GM19238 (cell line): Measurements from ENCODE around the gene ARHGAP24.

Experiments
- DNase-seq: peaks from one replicate; pipeline ENCODE4 v3.0.0; 2011; ENCODE audit warnings: low spot score; ENCODE audit not compliant: insufficient read length

The ARHGAP24 gene

GRCh38 chr4:85474818-85475630 lies at the start of gene ARHGAP24:
Gene ARHGAP24, plus strand, starts transcription at chr4:85475150.
- DNase-seq = peak; percentile 54

DNA sequence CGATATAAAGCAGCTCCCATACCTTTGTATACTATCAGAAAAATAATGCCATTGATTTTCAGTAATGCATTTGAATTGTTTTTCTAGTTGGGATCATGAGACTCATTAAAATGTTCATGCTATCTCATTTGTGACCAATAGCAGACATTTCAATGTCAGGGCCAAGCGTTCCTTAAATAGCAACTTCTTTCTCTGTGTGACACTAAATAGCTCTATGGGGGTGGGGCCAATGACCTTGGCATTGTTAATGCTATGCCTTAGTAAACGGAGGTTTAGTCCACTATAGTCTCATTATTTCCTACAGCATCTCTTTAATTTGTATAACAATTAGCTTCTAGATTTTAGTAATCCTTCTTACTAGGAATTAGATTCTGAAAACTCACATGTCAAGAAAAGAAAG lies 48.6 kb upstream of the ARHGAP24 start:
- DNase-seq = no peak

- DNase-seq = no peak
Observed at GRCh38 chr4:85427123-85427522, 47.8 kb upstream of the ARHGAP24 start.

DNA sequence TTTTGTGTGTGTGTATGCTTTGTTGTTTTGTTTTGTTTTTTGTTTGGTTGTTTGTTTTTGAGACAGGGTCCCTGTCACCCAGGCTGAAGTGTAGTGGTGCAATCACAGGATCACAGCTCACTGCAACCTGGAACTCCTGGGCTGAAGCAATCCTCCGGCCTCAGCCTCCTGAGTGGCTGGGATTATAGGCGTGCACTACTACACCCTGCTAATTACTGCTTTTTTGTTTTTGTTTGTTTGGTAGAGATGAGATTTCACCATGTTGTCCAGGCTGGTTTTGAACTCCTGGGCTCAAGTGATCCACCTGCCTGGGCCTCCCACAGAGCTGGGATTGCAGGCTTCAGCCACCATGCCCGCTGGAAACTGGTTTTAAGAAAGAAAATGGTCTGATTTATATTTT lies 44.7 kb upstream of the ARHGAP24 start:
- no peak for DNase-seq

GRCh38 chr4:85430697-85431096 lies 44.3 kb upstream of the ARHGAP24 start:
- no peak for DNase-seq

DNA sequence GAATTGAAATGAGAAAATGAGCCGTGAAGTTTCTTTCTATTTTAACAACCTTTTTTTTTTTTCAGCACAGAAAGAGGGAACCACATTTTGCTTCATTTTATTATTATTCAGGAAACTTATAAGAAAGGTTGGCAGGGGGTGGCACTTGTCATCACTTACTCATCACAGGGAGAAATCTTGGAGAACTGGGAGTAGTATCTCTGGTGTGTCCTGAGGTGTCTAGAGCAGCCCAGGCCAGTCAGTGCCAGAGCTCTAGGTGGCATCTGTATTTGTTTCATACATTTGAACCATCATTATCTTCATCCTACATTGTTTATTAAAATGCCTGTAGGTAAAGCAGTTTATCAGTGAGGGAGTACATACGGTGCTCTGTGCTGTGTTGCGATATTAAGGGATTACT lies 43.8 kb upstream of the ARHGAP24 start:
- no peak for DNase-seq

DNA sequence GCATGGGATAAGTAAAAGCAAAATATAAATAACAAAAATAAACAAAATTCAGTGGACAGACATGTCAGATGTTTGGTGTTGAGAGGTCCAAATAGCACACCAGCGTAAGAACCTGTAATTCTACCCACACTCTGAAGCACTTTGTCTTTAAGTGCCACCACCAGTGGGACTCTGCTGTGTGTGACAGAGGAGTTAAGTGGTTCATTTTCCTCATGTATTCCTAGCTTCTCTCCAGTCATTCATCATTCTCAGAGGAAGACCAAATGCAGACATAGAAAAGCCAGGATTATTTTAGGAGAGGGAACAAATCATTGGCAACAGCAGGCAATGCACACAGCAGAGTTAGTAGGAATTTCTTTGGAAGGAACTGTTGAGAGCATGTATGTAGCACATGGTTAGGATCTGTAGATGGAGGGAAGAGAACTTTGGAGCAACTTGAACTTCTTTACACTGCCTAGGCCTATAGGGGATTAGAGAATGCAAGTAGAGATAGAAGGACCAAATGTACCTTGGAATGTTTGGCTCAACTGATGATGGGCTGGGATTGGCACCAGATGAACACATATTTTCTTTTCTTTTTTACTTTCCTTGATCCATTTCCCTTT lies 43.0 kb upstream of the ARHGAP24 start:
- DNase-seq = no peak

- DNase-seq = no peak
Observed at GRCh38 chr4:85445050-85445639, 29.8 kb upstream of the ARHGAP24 start.

DNA sequence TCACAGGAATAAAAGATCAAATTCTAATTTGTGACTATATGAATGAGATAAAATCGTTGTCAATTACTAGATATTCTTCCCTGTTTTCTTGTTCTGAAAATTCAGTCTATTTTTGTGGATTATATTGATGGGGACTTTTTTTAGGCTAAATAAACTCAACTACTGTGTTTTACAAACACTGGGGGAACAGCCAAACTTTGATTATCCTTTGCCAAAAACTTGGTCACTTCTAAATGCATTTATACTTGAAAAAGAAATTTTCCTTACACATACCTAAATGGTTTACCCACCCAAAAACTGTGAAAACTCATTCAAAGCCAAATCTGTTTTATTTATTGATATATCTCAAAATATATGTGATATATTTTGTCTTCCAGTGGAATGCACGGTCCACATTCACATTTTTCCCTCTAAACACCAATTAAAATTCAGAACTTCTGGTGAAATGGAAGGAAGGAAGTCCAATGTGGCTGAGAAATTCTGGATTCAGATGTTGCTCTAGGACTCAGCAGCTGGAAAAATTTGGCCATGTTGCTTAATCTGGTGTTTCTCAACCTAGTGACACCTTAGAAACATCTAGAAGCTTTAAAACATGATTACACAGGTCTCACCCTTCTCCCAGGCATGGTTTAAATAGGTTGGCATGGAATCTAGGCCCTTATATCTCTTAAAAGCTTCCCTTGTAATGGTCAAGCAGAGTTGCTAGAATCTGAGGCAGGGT lies 28.6 kb upstream of the ARHGAP24 start:
- DNase-seq = no peak

DNA sequence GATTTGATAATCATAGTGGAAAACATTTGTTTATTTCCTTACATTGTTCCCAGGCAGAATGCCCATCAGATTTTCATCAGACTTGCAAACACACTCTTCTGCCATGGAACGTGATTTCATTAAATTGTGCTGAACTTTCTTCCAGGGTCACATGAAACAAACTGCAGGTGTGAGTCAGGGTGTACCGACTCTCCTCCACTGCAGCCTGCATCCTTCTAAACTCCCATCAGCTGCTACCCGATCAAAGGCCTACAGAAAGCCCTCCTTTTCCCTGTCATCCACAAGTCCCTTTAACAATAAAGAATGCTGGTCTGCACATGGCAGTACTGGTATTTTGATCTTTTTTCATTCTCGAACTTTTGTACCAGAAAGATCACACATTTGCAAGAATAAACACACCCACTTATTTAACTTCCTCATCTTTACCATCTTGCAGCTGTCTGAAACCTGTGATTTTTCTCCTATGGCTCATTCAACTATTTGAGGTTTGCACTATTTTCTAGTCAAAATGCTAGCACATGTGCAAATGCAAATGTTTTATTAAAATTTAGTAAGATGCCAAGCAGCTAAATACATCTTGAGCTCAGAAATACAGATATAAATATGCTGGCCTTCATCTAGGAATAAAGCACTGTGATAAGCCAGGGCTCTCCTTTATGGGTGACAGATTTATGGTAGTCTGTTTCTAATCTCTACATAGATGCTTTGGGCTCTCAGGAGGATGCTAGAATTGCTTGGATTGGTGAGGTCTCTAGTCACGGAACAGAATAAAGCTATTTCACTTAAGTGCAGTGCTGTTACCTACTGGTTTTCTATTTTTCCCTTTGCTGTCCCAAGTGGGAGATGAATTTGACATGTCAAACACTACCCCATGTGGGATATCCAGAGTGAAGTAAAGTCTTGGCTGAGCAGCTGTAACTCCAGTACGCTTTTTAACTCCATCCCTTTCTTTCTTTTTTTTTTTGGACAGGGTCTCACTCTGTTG lies 25.8 kb upstream of the ARHGAP24 start:
- no peak for DNase-seq

GRCh38 chr4:85452058-85452731 lies 22.8 kb upstream of the ARHGAP24 start:
- no peak for DNase-seq

- DNase-seq = no peak
Observed at GRCh38 chr4:85455942-85456341, 19.0 kb upstream of the ARHGAP24 start.

DNA sequence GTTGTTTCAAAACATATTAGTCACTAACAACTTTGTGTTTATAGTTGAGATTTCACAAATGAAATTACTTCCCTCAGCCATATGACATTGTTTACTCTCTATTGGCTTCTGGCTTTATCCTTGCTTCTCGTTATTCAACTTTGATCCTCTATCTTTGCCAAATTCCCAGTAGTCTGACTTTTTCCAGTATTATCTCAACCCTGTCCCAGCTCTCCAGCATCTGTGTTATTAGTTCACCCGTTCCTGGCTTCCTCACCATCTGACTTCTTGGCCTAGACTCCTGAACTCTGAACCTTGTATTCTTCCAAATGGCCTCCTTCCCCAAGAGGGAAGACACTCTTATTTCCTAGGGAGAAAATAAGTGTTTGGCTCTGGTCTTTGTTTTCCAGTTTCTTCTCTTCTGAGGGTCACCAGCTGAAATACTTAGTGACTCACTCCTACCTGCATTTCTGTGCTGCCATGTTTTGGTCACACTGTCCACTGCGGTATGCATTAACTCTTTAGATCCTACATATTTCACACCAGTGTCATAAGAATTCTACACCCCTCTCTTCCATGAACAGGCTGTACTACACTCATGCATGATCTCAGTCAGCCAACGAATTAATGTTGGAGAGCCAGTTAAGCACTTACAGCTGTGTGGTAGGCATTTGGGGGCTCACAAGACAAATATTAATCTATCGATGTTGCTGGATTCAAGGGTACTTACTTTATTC lies 17.0 kb upstream of the ARHGAP24 start:
- DNase-seq = no peak

GRCh38 chr4:85459736-85460135 lies 15.2 kb upstream of the ARHGAP24 start:
- no peak for DNase-seq

GRCh38 chr4:85474356-85474755 lies 594 bp upstream of the ARHGAP24 start:
- DNase-seq = no peak

DNA sequence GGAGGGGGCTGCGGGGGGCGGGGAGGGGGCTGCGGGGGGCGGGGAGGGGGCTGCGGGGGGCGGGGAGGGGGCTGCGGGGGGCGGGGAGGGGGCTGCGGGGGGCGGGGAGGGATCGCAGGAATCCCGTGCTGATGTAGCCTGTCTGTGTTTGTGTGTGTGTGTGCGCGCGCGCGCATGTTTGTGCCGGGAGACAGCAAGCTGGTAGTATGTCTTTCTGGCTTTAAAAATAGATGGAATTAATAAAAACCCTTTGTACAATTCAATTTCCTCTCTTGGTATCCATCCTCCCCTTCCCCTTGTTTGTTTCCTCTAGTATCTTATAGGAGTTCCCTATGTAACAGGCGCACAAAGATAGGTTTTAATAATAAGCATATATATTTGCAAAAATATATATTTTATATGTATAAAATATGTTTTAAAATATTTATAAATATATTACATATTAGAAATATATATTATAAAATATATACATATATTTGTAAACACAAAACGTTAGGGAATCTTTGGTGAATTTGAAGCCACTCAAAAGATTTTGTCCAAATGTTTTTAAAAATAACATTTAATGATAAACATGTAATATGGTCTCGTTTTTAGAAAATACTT lies 782 bp downstream of the ARHGAP24 start:
- no peak for DNase-seq

DNA sequence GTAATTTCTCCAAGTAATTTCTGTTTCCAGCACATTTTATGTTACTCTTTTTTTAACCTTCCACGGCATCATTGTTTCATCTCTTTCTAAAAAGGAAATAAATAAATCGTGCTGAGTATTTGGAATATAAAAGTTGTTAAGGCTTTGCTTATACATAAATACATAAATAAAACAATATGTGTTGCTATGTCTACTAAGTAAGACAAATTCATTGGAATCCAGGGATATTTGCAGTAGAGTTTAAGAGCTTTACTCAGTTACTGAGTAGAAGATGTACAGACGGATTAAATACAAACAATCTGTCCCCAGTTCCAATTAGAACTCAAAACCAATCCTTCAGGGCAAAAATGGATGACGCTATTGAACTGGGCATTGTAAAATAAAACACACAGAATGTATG lies 1.4 kb downstream of the ARHGAP24 start:
- no peak for DNase-seq

- no peak for DNase-seq
Observed at GRCh38 chr4:85477534-85477933, 2.6 kb downstream of the ARHGAP24 start.

DNA sequence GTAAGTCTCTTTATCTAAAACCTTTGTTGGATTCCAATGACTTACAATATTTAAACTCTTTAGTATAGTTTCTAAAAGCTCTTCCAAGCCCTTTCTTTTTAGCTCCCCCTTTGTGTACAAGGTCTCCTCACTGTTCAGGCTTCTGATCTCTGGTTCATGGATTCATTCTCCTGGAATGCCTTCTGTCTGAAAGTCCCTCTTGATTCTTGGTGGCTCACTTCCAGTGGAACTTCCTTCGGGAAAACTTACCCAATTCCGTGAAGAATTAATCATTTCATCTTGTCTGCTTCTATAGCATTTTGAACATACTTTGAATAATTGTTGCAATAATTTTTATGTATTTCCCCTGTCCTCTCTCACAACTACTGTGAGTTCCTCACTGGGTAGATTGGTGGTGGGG lies 3.6 kb downstream of the ARHGAP24 start:
- no peak for DNase-seq
